ENCODE data around the gene SMIM27. TPM values are rescaled to one million over a fixed set of nuclear protein-coding genes. Genes with fewer than 3 reads are reported as not detected.

The SMIM27 gene
- total RNA-seq, 1 donor from 2014 or later = 8.0 TPM

- H3K27ac Mint-ChIP-seq (ENCODE audit: unreplicated experiment) = no peak overlapping the region
- TF ChIP-seq, protein P1, sequence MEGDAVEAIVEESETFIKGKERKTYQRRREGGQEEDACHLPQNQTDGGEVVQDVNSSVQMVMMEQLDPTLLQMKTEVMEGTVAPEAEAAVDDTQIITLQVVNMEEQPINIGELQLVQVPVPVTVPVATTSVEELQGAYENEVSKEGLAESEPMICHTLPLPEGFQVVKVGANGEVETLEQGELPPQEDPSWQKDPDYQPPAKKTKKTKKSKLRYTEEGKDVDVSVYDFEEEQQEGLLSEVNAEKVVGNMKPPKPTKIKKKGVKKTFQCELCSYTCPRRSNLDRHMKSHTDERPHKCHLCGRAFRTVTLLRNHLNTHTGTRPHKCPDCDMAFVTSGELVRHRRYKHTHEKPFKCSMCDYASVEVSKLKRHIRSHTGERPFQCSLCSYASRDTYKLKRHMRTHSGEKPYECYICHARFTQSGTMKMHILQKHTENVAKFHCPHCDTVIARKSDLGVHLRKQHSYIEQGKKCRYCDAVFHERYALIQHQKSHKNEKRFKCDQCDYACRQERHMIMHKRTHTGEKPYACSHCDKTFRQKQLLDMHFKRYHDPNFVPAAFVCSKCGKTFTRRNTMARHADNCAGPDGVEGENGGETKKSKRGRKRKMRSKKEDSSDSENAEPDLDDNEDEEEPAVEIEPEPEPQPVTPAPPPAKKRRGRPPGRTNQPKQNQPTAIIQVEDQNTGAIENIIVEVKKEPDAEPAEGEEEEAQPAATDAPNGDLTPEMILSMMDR (IDR thresholded peaks at IDR 0.05; ENCODE audit: unreplicated experiment) = no peak
- peaks cover under 1% of the 10 kb centered on the region for H3K4me1 Mint-ChIP-seq (ENCODE audit: unreplicated experiment)
- peaks cover 3% of the 10 kb centered on the region for H3K27me3 Mint-ChIP-seq (ENCODE audit: unreplicated experiment)
- H3K4me3 Mint-ChIP-seq (ENCODE audit: unreplicated experiment) = no peak overlapping the region
- DNase-seq (ENCODE audit: low spot score) = no peak
- H3K9me3 Mint-ChIP-seq (ENCODE audit: unreplicated experiment) = no peaks in the 10 kb centered on the region
- peaks cover 28% of the 10 kb centered on the region for H3K36me3 Mint-ChIP-seq (ENCODE audit: low read depth, unreplicated experiment)
These were observed 14.6 kb downstream of the SMIM27 start for GRCh38 chr9:32566770-32567169.

- Mint-ChIP-seq H3K9me3 (ENCODE audit: unreplicated experiment) (no peaks in the 10 kb centered on the region), H3K4me3 (ENCODE audit: unreplicated experiment) (peak overlapping the region; percentile 40), H3K27me3 (ENCODE audit: unreplicated experiment) (peaks cover 5% of the 10 kb centered on the region), H3K4me1 (ENCODE audit: unreplicated experiment) (peaks cover 14% of the 10 kb centered on the region), H3K27ac (ENCODE audit: unreplicated experiment) (no peak overlapping the region), H3K36me3 (ENCODE audit: low read depth, unreplicated experiment) (peaks cover 20% of the 10 kb centered on the region)
- TF ChIP-seq, protein P1 (IDR thresholded peaks at IDR 0.05; ENCODE audit: unreplicated experiment) = no peak
- no peak for DNase-seq (ENCODE audit: low spot score)
These were observed 18.1 kb downstream of the SMIM27 start for GRCh38 chr9:32570262-32570661.

DNA sequence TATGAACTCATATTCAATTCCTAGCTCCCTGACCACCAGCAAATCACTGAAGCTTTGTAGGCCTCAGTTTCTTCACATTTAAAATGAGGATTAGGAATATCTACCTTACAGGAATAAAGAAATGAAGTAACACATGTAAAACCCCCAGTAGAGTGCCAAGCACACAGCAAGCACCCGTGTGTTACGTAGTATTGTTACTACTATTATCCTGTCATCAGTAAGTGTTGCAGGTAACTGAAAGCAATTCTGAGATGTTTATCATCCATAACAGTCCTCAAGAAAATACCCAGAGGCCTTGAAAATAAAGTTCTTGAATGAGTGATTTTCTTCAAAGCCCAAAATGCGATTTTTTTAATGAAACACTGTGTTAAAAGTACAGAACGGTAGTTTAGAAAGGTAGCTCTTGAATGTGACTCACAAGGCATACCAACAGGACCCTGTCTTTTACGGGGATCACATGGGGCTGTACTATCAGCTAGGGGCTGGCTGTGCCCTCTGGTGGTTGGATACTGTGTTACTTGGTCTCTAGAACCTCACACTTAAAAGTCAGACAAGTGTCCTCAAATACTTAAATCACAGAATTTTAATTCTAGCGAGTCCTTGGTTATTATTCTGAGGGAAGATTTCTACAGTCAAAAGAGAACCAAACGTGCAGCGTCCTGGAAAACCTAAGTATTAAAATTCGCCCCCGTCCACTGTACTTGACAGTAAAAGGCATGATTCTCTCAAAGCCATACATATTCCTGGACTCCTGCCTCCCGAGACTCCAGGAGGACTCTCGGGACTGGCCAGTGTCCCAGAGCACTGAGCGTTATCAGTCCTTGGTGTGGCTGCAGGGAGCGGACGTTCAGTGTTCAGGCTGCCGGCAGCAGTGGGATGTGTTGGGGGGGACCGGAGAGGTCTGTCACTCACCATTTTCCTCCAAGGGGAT lies 20.1 kb downstream of the SMIM27 start:
- Mint-ChIP-seq H3K36me3 (ENCODE audit: low read depth, unreplicated experiment) (peaks cover 13% of the 10 kb centered on the region), H3K4me3 (ENCODE audit: unreplicated experiment) (peak overlapping the region; percentile 98), H3K27ac (ENCODE audit: unreplicated experiment) (peak overlapping the region; percentile 95), H3K27me3 (ENCODE audit: unreplicated experiment) (peaks cover 5% of the 10 kb centered on the region), H3K9me3 (ENCODE audit: unreplicated experiment) (no peaks in the 10 kb centered on the region), H3K4me1 (ENCODE audit: unreplicated experiment) (peaks cover 14% of the 10 kb centered on the region)
- TF ChIP-seq, protein P1 (IDR thresholded peaks at IDR 0.05; ENCODE audit: unreplicated experiment) = peak; percentile 79
- DNase-seq (ENCODE audit: low spot score) = peak; percentile 58

- Mint-ChIP-seq H3K27me3 (ENCODE audit: unreplicated experiment) (peaks cover 5% of the 10 kb centered on the region), H3K36me3 (ENCODE audit: low read depth, unreplicated experiment) (peaks cover 6% of the 10 kb centered on the region), H3K27ac (ENCODE audit: unreplicated experiment) (peak within 1 kb of the TSS; percentile 95), H3K9me3 (ENCODE audit: unreplicated experiment) (no peaks in the 10 kb centered on the region), H3K4me3 (ENCODE audit: unreplicated experiment) (peak within 1 kb of the TSS; percentile 98), H3K4me1 (ENCODE audit: unreplicated experiment) (peaks cover 14% of the 10 kb centered on the region)
- TF ChIP-seq, protein P1 (IDR thresholded peaks at IDR 0.05; ENCODE audit: unreplicated experiment) = no peak
- peak; percentile 87 for DNase-seq (ENCODE audit: low spot score)
These were observed 20.9 kb downstream of the SMIM27 start, which contains the start of gene NDUFB6 for GRCh38 chr9:32572900-32573523. Gene NDUFB6, minus strand, starts transcription at chr9:32573159. Its CDS starts 99 bp downstream, at chr9:32573060.
